T-cell (primary cell): ENCODE results near the gene CEP20. TPM values are rescaled to one million over a fixed set of nuclear protein-coding genes. Genes with fewer than 3 reads are reported as not detected.

ENCODE experiments used
- ATAC-seq, 4 experiments: fragments of 200-7000 bp in 3 of 4; fragments of 150-1000 bp in 1 of 4; cut with Tn5 transposase; replicated peaks in 1 of 4; 1 replicate in 3 of 4; 2 replicates in 1 of 4; pipeline ENCODE4 v1.10.0; 2021; ENCODE audit warnings: moderate library complexity in 3 of 4, mild to moderate bottlenecking in 2 of 4, moderate number of reproducible peaks in 1 of 4
- CTCF ChIA-PET, 2 donors: fragments of 300-600 bp; sonication (Branson Sonifier 250); formaldehyde crosslinking; loops; one replicate each; lab custom pipeline; 2022; ENCODE audit warnings: antibody characterized with exemption in 2 of 2; lab: Charles Lee
- POLR2A ChIA-PET, 2 donors: fragments of 300-600 bp; sonication (Branson Sonifier 250); formaldehyde crosslinking; loops; one replicate each; lab custom pipeline; 2022; ENCODE audit warnings: antibody characterized with exemption in 2 of 2; lab: Charles Lee
- DNase-seq, 35 experiments: peaks; one replicate each; pipeline versions ENCODE4 v3.0.0 to v3.0.0-alpha.2; 2013 to 2023
- H3K27ac ChIP-seq: one replicate; pipeline ENCODE4 v1.5.1; 2013; ENCODE audit warnings: low read length
- H3K27me3 ChIP-seq, 2 experiments: replicated peaks in 1 of 2; 1 replicate in 1 of 2; 2 replicates in 1 of 2; pipeline versions ENCODE4 v1.6.1 to v1.7.0; 2013; ENCODE audit warnings: low read length in 1 of 2, mixed read lengths in 1 of 2; ENCODE audit not compliant: control insufficient read depth in 2 of 2, insufficient read depth in 2 of 2; ENCODE audit errors: extremely low read depth in 1 of 2
- H3K36me3 ChIP-seq, 2 donors: 1 replicate in 1 of 2; 2 replicates in 1 of 2; pipeline versions ENCODE4 v1.6.1 to v1.7.0; 2013; ENCODE audit warnings: low read length in 1 of 2; ENCODE audit not compliant: control insufficient read depth in 2 of 2, insufficient read depth in 1 of 2; ENCODE audit errors: extremely low read depth in 1 of 2
- H3K4me1 ChIP-seq, 2 experiments: 1 replicate in 1 of 2; 2 replicates in 1 of 2; pipeline versions ENCODE4 v1.6.1 to v1.7.0; 2013; ENCODE audit warnings: low read length in 2 of 2, mixed read lengths in 1 of 2; ENCODE audit not compliant: insufficient read depth in 2 of 2, control insufficient read depth in 1 of 2; ENCODE audit errors: extremely low read depth in 1 of 2
- H3K4me3 ChIP-seq, 2 donors: 1 replicate in 1 of 2; 2 replicates in 1 of 2; pipeline versions ENCODE4 v1.5.1 to v1.7.0; 2013; ENCODE audit warnings: mild to moderate bottlenecking in 2 of 2, low read length in 1 of 2, moderate library complexity in 1 of 2; ENCODE audit not compliant: control insufficient read depth in 1 of 2; ENCODE audit errors: extremely low read depth in 1 of 2
- H3K9me3 ChIP-seq: 2 replicates; pipeline ENCODE4 v1.7.0; 2013
- H3K27ac Mint-ChIP-seq, 2 donors: one replicate each; pipeline ENCODE4 v1.8.0; 2020 to 2021; ENCODE audit warnings: mild to moderate bottlenecking in 2 of 2, mixed read lengths in 2 of 2
- H3K27me3 Mint-ChIP-seq, 2 donors: one replicate each; pipeline ENCODE4 v1.8.0; 2021 to 2022; ENCODE audit warnings: mixed read lengths in 2 of 2
- H3K36me3 Mint-ChIP-seq: one replicate; pipeline ENCODE4 v1.8.0; 2021; ENCODE audit warnings: mixed read lengths
- H3K4me1 Mint-ChIP-seq, 3 donors: one replicate each; pipeline ENCODE4 v1.8.0; 2020 to 2022; ENCODE audit warnings: mixed read lengths in 3 of 3, mild to moderate bottlenecking in 1 of 3
- H3K4me3 Mint-ChIP-seq, 3 donors: one replicate each; pipeline ENCODE4 v1.8.0; 2020 to 2022; ENCODE audit warnings: mild to moderate bottlenecking in 3 of 3, mixed read lengths in 3 of 3, moderate library complexity in 3 of 3
- H3K9me3 Mint-ChIP-seq, 3 donors: one replicate each; pipeline ENCODE4 v1.8.0; 2020 to 2022; ENCODE audit warnings: mixed read lengths in 3 of 3
- WGBS: methylation state at CpG from one replicate; pipeline ENCODE4 v1.1.5; 2013; ENCODE audit warnings: missing lambda C conversion rate; ENCODE audit not compliant: insufficient coverage; 5-methylcytosine and 5-hydroxymethylcytosine counted together
- total RNA-seq, 35 experiments: library from RNA in 6 of 35; stranded (reverse) in 6 of 35; fragments of 120-200 nt in 1 of 35; gene quantifications; one replicate each; pipeline versions ENCODE4 v1.2.1 to v1.2.4 and lab custom pipeline; 2013 to 2026

CEP20 gene
- total RNA-seq, 5 donors from 2014 or later (not counting 1 experiment from before 2014, with no cell fraction given): 17.2 to 25.9 (median 25.2) TPM

GRCh38 chr16:15870011-15870410 is 18.4 kb downstream of the CEP20 start:
- ATAC-seq (no peak), DNase-seq (no peak)
- peaks cover 0 to 2% of the 10 kb centered on the region in 2 experiments for H3K4me1 ChIP-seq
- H3K36me3 Mint-ChIP-seq: peaks cover 39% of the 10 kb centered on the region
- ChIA-PET CTCF (no interaction called here), POLR2A (no interaction called here)
- H3K4me1 Mint-ChIP-seq: no peaks in the 10 kb centered on the region
- peaks cover 5 to 70% of the 10 kb centered on the region in 2 donors for H3K36me3 ChIP-seq
- H3K4me3 Mint-ChIP-seq: no peak overlapping the region
- no peaks in the 10 kb centered on the region for H3K27me3 Mint-ChIP-seq
- H3K27ac ChIP-seq: no peak overlapping the region
- H3K9me3 ChIP-seq: no peaks in the 10 kb centered on the region
- H3K9me3 Mint-ChIP-seq: no peaks in the 10 kb centered on the region
- peak overlapping the region in 1 of 2 donors; percentile 0 for H3K27ac Mint-ChIP-seq
- H3K27me3 ChIP-seq: no peaks in the 10 kb centered on the region
- H3K4me3 ChIP-seq: no peak overlapping the region
- no CpG with 5 or more reads among the region's 5 CpGs for WGBS

- Mint-ChIP-seq H3K27me3 (no peaks in the 10 kb centered on the region), H3K9me3 (no peaks in the 10 kb centered on the region), H3K27ac (no peak overlapping the region), H3K36me3 (peaks cover 27% of the 10 kb centered on the region), H3K4me1 (no peaks in the 10 kb centered on the region), H3K4me3 (no peak overlapping the region)
- ChIA-PET CTCF (no interaction called here), POLR2A (no interaction called here)
- Histone ChIP-seq H3K4me1 (no peaks in the 10 kb centered on the region), H3K27me3 (no peaks in the 10 kb centered on the region), H3K9me3 (no peaks in the 10 kb centered on the region), H3K4me3 (no peak overlapping the region), H3K36me3 (peaks cover 5 to 51% of the 10 kb centered on the region in 2 donors), H3K27ac (no peak overlapping the region)
- no peak for ATAC-seq
- DNase-seq: no peak
- 100% methylated on average over 3 of the region's 5 CpGs for WGBS
Observed at GRCh38 chr16:15866451-15866850, 22.0 kb downstream of the CEP20 start.

GRCh38 chr16:15865742-15866141 is 22.7 kb downstream of the CEP20 start:
- 100% methylated on average over 2 of the region's 7 CpGs for WGBS
- H3K27ac ChIP-seq: no peak overlapping the region
- H3K4me1 Mint-ChIP-seq: no peaks in the 10 kb centered on the region
- no peak for DNase-seq
- peaks cover 5 to 45% of the 10 kb centered on the region in 2 donors for H3K36me3 ChIP-seq
- peaks cover 27% of the 10 kb centered on the region for H3K36me3 Mint-ChIP-seq
- no peaks in the 10 kb centered on the region for H3K27me3 Mint-ChIP-seq
- no peak overlapping the region for H3K4me3 Mint-ChIP-seq
- no peak for ATAC-seq
- no peaks in the 10 kb centered on the region for H3K27me3 ChIP-seq
- H3K27ac Mint-ChIP-seq: no peak overlapping the region
- ChIA-PET POLR2A (no interaction called here), CTCF (no interaction called here)
- no peaks in the 10 kb centered on the region for H3K9me3 ChIP-seq
- no peaks in the 10 kb centered on the region for H3K4me1 ChIP-seq
- H3K9me3 Mint-ChIP-seq: no peaks in the 10 kb centered on the region
- H3K4me3 ChIP-seq: no peak overlapping the region

GRCh38 chr16:15864939-15865338 is 23.5 kb downstream of the CEP20 start:
- no peak for ATAC-seq
- CTCF ChIA-PET: interaction anchor here in 1 of 2 donors (0.7 kb wide), 1 partner anchor 181 kb away, joined by 3 read pairs; no protein-coding TSS in a partner anchor

GRCh38 chr16:15861996-15862395 is 26.4 kb downstream of the CEP20 start:
- Histone ChIP-seq H3K4me3 (no peak overlapping the region), H3K9me3 (no peaks in the 10 kb centered on the region), H3K4me1 (peaks cover 0 to 13% of the 10 kb centered on the region in 2 experiments), H3K36me3 (peaks cover 0 to 21% of the 10 kb centered on the region in 2 donors), H3K27ac (no peak overlapping the region), H3K27me3 (peaks cover 4 to 21% of the 10 kb centered on the region in 2 experiments)
- POLR2A ChIA-PET: no interaction called here
- Mint-ChIP-seq H3K4me3 (no peak overlapping the region), H3K9me3 (no peaks in the 10 kb centered on the region), H3K27me3 (peaks cover 10 to 17% of the 10 kb centered on the region in 2 donors), H3K27ac (no peak overlapping the region), H3K36me3 (peaks cover 14% of the 10 kb centered on the region), H3K4me1 (peaks cover 5 to 8% (median 6%) of the 10 kb centered on the region in 3 donors)
- CTCF ChIA-PET: no interaction called here
- WGBS: 92% methylated on average over 2 of the region's 3 CpGs
- no peak for DNase-seq
- ATAC-seq: no peak

More at GRCh38 chr16:15864939-15865338, 23.5 kb downstream of the CEP20 start:
- Histone ChIP-seq H3K27ac (no peak overlapping the region), H3K4me1 (no peaks in the 10 kb centered on the region), H3K36me3 (peaks cover 5 to 37% of the 10 kb centered on the region in 2 donors), H3K27me3 (no peaks in the 10 kb centered on the region), H3K9me3 (no peaks in the 10 kb centered on the region), H3K4me3 (no peak overlapping the region)
- no peak for DNase-seq
- Mint-ChIP-seq H3K4me3 (no peak overlapping the region), H3K9me3 (no peaks in the 10 kb centered on the region), H3K4me1 (no peaks in the 10 kb centered on the region), H3K36me3 (peaks cover 22% of the 10 kb centered on the region), H3K27ac (no peak overlapping the region), H3K27me3 (no peaks in the 10 kb centered on the region)
- WGBS: 90% methylated on average over 4 of the region's 5 CpGs
- POLR2A ChIA-PET: no interaction called here

- Mint-ChIP-seq H3K4me1 (peaks cover 7 to 9% (median 8%) of the 10 kb centered on the region in 3 donors), H3K9me3 (no peaks in the 10 kb centered on the region), H3K27me3 (peaks cover 20 to 38% of the 10 kb centered on the region in 2 donors), H3K27ac (no peak overlapping the region), H3K4me3 (no peak overlapping the region), H3K36me3 (peaks cover 2% of the 10 kb centered on the region)
- Histone ChIP-seq H3K27ac (no peak overlapping the region), H3K36me3 (no peaks in the 10 kb centered on the region), H3K4me1 (peaks cover 0 to 13% of the 10 kb centered on the region in 2 experiments), H3K9me3 (no peaks in the 10 kb centered on the region), H3K27me3 (peaks cover 11 to 33% of the 10 kb centered on the region in 2 experiments), H3K4me3 (no peak overlapping the region)
- CTCF ChIA-PET: no interaction called here
- POLR2A ChIA-PET: interaction anchor here in 1 of 2 donors (0.7 kb wide), 1 partner anchor 224 kb away, joined by 11 read pairs; no protein-coding TSS in a partner anchor
- DNase-seq (no peak), ATAC-seq (no peak)
- 99% methylated on average over 9 of the region's 12 CpGs for WGBS
Observed at GRCh38 chr16:15858921-15859668, 29.3 kb downstream of the CEP20 start.
